Ectodermal cell (in vitro differentiated cells): ENCODE measurements around the gene GRIFIN.
"Not testable (repeated sequence)": the region's sequence is repeated elsewhere in the genome, so short reads cannot be mapped to it uniquely, and the experiment has no call there.

Experiments
- H3K27ac ChIP-seq: 2 replicates; pipeline ENCODE4 v1.7.0; 2013; ENCODE audit warnings: mild to moderate bottlenecking, low read depth, low read length; ENCODE audit not compliant: insufficient read depth, poor library complexity, severe bottlenecking
- H3K27me3 ChIP-seq: 2 replicates; pipeline ENCODE4 v1.7.0; 2013; ENCODE audit warnings: mild to moderate bottlenecking, low read length; ENCODE audit not compliant: insufficient read depth, control insufficient read depth, poor library complexity, severe bottlenecking
- H3K36me3 ChIP-seq: one replicate; pipeline ENCODE4 v1.7.0; 2013; ENCODE audit warnings: low read length; ENCODE audit not compliant: control insufficient read depth, insufficient read depth
- H3K4me1 ChIP-seq: one replicate; pipeline ENCODE4 v1.7.0; 2013; ENCODE audit warnings: low read length; ENCODE audit not compliant: control insufficient read depth, insufficient read depth
- H3K4me3 ChIP-seq: 2 replicates; pipeline ENCODE4 v1.7.0; 2013; ENCODE audit warnings: low read depth, low read length, control low read depth; ENCODE audit not compliant: insufficient read depth
- H3K9me3 ChIP-seq: 2 replicates; pipeline ENCODE4 v1.7.0; 2013; ENCODE audit warnings: mild to moderate bottlenecking, low read length, moderate library complexity; ENCODE audit not compliant: control insufficient read depth
- WGBS, 2 experiments: methylation state at CpG; one replicate each; pipeline ENCODE4 v1.1.7; 2013; ENCODE audit warnings: missing lambda C conversion rate in 2 of 2; 5-methylcytosine and 5-hydroxymethylcytosine counted together

Gene GRIFIN

DNA sequence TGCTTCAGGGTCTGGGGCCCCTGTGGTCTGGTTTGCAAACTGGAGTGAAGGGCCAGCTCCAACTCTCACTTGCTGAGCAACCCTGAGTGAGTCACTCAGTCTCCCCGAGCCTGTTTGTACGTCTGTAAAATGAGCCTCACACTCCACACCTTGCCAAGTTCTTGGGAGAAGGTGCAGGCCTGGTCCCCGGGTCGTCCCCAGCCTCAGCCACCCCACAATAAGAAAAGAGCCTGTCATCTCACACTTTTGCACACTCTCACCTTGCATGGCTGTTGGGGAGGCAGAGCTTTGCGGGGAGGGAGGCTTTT lies 5.2 kb downstream of the GRIFIN start:
- Histone ChIP-seq H3K4me1 (peaks cover 7% of the 10 kb centered on the region), H3K27me3 (no peaks in the 10 kb centered on the region), H3K36me3 (no peaks in the 10 kb centered on the region), H3K27ac (no peak overlapping the region), H3K4me3 (no peak overlapping the region), H3K9me3 (no peaks in the 10 kb centered on the region)
- 84 to 88% methylated on average over 5 of the region's 5 CpGs for WGBS, 2 experiments

DNA sequence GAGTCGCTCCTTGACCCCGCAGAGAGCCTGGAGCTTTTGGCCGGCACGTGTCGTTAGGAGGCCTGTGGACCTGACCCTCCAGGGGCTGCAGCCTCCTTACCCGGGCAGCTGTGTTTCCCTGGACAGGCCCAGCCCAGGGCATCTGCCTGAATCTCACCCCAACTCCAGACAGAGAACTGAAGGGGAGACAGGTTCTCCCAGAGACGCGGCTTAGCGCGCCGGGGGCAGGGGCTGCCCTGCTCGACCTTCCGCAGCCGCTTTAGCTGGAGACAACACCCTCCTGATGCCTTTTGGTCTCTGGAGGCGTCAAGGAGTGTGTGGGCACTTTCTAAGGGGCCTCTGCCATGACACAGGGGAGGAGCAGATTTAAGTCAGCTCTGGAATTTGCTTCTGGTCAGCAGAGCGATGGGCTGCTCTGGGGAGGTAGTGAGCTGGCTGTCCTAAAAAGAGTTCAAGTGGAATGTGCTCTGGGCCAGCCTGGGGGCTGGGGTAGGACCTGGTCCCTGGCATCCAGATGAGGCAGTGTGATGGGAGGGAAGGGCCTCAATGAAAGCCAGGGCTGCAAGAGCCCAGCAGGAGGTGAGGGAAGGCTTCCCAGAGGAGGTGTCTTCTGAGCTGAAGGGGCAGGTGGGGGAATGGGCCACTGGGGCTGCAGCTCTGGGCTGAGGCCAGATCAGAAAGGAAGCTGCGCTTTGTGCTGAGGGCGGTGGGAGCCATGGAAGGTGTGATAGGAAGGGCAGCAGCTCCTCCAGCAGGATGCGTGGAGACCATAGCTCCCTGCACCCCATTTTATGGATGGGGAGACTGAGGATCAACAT lies 5.8 kb downstream of the GRIFIN start:
- no peak overlapping the region for H3K4me3 ChIP-seq
- H3K9me3 ChIP-seq: no peaks in the 10 kb centered on the region
- WGBS, 2 experiments: 86% methylated on average over 19 of the region's 19 CpGs
- H3K27ac ChIP-seq: no peak overlapping the region
- H3K36me3 ChIP-seq: no peaks in the 10 kb centered on the region
- H3K4me1 ChIP-seq: peaks cover 7% of the 10 kb centered on the region
- no peaks in the 10 kb centered on the region for H3K27me3 ChIP-seq

DNA sequence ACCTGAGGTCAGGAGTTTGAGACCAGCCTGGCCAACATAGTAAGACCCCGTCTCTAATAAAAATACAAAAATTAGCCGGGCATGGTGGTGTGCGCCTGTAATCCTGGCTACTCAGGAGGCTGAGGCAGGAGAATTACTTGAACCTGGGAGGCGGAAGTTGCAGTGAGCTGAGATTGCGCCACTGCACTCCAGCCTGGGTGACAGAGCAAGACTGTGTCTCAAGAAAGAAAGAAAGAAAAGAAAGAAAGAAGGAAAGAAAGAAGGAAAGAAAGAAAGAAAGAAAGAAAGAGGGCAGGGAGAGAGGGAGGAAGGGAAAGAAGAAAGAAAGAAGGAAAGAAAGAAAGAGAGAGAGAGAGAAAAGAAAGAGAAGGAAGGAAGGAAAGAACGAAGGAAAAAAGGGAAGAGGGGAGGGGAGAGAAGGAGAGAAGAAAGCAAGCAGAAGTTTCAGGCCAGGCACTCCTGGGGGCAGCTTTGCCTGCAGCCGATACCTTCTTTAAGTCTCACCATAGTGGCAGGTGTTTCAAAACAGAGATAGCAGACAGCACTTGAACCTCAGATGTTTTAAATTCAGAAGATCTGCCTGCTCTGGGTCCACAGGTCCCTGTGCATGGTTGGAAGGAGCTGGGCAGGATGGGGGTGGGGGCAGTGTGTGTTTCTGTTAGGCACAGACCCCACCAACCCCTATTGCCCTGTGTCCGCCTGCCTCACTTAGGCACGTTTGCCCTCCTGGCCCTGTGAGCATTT lies 6.6 kb downstream of the GRIFIN start:
- not testable (repeated sequence) for H3K27ac ChIP-seq, H3K4me1 ChIP-seq, H3K36me3 ChIP-seq, H3K27me3 ChIP-seq, H3K9me3 ChIP-seq, H3K4me3 ChIP-seq
- WGBS, 2 experiments: 91 to 92% methylated on average over 9 of the region's 9 CpGs

DNA sequence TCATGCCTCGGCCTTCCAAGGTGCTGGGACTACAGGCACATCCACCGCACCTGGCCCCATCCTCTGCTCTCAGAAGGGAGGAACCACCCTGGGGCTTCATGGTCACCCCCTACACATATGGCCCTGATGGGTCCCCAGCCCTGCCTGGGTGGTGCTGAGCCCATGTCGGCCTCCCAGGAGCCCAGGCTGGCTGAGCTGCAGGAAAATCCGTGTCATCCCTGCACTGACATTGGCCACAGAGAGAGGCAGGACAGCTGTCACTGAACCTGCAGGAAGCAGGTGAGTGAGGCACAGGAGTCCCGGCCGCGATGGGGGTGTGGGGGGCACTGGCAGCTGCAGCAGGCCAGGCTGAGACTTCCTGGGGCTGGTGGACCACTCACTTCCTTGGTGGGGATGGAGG lies 8.0 kb downstream of the GRIFIN start:
- Histone ChIP-seq H3K9me3 (no peaks in the 10 kb centered on the region), H3K27ac (no peak overlapping the region), H3K4me1 (peaks cover 7% of the 10 kb centered on the region), H3K27me3 (no peaks in the 10 kb centered on the region), H3K4me3 (no peak overlapping the region), H3K36me3 (no peaks in the 10 kb centered on the region)
- WGBS, 2 experiments: 90 to 91% methylated on average over 7 of the region's 7 CpGs

DNA sequence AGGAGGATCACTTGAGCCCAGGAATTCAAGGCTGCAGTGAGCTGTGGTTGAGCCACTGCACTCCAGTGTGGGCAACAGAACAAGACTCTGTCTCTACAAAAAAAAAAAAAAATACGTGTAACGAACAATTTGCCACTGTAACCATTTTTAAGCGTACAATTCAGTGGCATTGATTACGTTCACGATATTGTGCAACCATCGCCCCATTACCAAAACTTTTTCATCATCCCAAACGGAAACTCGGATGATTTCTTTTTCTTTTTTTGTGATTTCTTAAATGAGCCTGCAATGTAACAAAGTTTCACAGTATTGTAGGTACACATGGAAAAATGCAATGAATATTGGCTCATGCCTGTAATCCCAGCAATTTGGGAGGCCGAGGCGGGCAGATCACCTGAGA lies 9.5 kb downstream of the GRIFIN start:
- H3K36me3 ChIP-seq: no peaks in the 10 kb centered on the region
- WGBS, 2 experiments: 90 to 97% methylated on average over 10 of the region's 10 CpGs
- no peaks in the 10 kb centered on the region for H3K27me3 ChIP-seq
- peaks cover 7% of the 10 kb centered on the region for H3K4me1 ChIP-seq
- H3K4me3 ChIP-seq: no peak overlapping the region
- no peaks in the 10 kb centered on the region for H3K9me3 ChIP-seq
- no peak overlapping the region for H3K27ac ChIP-seq

DNA sequence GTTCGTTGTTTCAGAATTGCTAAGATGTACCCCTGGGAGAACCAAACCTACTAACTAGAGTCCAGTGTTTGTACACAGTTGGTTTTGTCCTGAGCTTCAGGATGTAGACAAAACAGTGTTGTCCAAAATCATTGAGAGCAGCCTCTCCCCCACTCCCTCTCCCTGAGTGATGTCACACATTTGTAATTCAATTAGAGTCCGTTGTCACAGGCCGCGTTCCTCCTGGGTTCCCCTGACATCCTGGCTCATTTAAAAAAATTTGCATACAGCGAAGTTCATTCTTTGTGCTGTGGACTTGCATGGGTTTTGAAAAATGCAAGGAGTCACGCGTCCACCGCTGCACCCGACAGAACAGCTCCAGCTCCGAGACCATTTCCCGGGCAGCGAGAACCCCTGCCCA lies 10.3 kb downstream of the GRIFIN start:
- Histone ChIP-seq H3K4me1 (no peaks in the 10 kb centered on the region), H3K9me3 (no peaks in the 10 kb centered on the region), H3K27me3 (no peaks in the 10 kb centered on the region), H3K27ac (peak overlapping the region; percentile 76), H3K4me3 (no peak overlapping the region), H3K36me3 (no peaks in the 10 kb centered on the region)
- 69 to 74% methylated on average over 12 of the region's 12 CpGs for WGBS, 2 experiments

DNA sequence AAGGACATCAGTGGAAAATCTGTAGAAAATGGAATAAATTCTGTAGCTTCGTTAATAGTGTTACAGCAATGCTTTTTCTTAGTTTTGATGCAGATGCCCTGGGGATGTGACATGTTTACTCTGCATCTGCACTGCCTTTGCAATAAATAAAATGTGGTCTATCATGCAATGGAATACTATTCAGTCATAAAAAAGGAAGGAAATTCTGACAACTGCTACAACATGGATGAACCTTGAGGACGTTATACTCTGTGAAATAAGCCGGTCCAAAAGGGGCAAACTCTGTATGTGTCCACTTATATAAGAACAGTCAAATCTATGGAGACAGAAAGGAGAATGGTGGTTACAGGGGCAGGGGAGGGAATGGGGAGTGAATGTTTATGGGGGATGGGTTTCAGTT lies 13.5 kb downstream of the GRIFIN start:
- WGBS, 2 experiments: 89 to 91% methylated on average over 3 of the region's 3 CpGs
- no peaks in the 10 kb centered on the region for H3K4me1 ChIP-seq
- H3K27me3 ChIP-seq: no peaks in the 10 kb centered on the region
- no peaks in the 10 kb centered on the region for H3K36me3 ChIP-seq
- no peaks in the 10 kb centered on the region for H3K9me3 ChIP-seq
- no peak overlapping the region for H3K4me3 ChIP-seq
- no peak overlapping the region for H3K27ac ChIP-seq

DNA sequence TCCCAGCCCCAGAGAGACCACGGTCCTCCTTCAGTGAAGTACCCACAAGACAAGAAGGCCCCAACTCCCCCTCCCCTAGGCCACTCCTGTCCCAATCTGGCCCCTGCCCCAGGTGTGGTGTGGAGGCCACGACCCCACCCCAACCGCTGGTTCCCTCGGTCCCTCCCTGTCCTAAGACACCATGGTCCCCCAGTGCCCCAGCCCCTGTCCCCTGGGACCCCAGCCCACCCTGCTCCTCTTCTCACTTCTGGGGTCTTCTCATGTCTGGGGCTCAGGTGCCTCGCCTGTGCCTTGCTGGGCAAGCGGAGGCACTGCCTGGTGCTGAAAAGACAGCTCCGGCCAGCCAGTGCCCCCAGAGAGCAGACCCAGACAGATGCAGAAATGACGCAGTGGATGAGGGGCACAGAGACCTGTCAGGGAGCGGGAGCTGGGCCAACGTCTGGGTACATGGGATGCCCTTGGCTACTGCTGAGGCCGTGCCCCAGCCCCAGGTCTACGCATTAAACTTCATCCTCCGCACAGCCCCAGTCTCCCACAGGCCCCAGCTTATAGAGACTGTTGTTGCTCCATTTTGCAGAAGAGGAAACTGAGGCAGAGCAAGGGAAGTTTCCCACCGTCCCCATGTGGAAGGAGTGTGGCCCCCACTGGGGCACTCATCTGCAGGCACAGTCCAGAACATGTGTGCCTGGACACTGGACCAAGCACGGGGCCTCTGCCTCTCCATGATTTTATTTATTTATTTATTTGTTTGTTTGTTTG lies 14.8 kb downstream of the GRIFIN start:
- H3K4me1 ChIP-seq: no peaks in the 10 kb centered on the region
- no peaks in the 10 kb centered on the region for H3K36me3 ChIP-seq
- H3K27ac ChIP-seq: no peak overlapping the region
- H3K4me3 ChIP-seq: no peak overlapping the region
- no peaks in the 10 kb centered on the region for H3K27me3 ChIP-seq
- WGBS, 2 experiments: 84 to 86% methylated on average over 15 of the region's 15 CpGs
- H3K9me3 ChIP-seq: no peaks in the 10 kb centered on the region

DNA sequence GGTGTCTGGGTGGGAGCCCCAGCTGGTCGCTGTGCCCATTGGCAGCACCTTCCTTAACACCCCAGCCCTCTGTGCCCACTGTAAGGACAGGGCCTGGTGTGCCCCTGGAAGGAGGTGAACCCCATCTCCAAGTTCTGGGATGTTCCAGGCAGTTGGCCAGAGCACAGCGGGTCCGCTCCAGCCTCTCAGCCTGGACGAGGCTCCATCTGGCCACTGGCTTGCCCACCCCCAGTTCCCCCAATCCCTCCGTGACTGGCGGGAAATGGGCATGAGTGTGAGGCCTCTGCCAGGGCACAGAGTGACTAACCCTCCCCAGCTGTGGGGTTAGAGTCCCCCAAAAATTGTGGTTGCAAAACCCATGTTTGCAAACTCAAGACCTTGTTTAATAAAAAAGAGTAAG lies 15.6 kb downstream of the GRIFIN start:
- Histone ChIP-seq H3K4me1 (no peaks in the 10 kb centered on the region), H3K36me3 (no peaks in the 10 kb centered on the region), H3K9me3 (no peaks in the 10 kb centered on the region), H3K4me3 (no peak overlapping the region), H3K27me3 (no peaks in the 10 kb centered on the region), H3K27ac (no peak overlapping the region)
- WGBS, 2 experiments: 97 to 98% methylated on average over 6 of the region's 6 CpGs

DNA sequence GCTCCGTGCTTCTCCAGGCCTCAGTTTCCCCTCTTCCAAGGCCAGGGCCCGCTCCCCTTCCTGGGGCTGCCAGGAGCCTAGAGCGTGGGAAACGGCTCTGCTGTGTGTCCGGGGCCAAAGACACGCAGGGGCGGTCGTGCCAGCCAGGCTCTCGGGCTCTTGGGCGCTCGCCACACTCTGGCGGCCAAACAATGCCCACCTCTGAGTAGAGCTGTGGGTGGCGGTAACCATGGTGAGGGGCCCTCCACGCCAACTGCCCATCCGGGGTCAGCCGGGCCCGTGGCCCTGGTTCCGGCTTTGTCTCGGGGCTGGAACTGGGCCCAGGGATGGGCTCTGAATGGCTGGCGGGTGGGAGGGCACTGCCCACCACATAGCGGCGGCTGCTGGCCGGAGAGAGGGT lies 16.0 kb downstream of the GRIFIN start:
- H3K27ac ChIP-seq: no peak overlapping the region
- H3K4me1 ChIP-seq: no peaks in the 10 kb centered on the region
- 93 to 94% methylated on average over 23 of the region's 23 CpGs for WGBS, 2 experiments
- H3K4me3 ChIP-seq: no peak overlapping the region
- H3K27me3 ChIP-seq: no peaks in the 10 kb centered on the region
- no peaks in the 10 kb centered on the region for H3K36me3 ChIP-seq
- H3K9me3 ChIP-seq: no peaks in the 10 kb centered on the region
